ENCODE data around the gene HSPA4L. TPM values are rescaled to one million over a fixed set of nuclear protein-coding genes. Genes with fewer than 3 reads are reported as not detected.

Gene HSPA4L
- total RNA-seq, 1 donor from 2014 or later = 3.4 TPM

GRCh38 chr4:127870281-127870680 is 88.2 kb downstream of the HSPA4L start:
- no peak for DNase-seq (ENCODE audit: low spot score)

DNA sequence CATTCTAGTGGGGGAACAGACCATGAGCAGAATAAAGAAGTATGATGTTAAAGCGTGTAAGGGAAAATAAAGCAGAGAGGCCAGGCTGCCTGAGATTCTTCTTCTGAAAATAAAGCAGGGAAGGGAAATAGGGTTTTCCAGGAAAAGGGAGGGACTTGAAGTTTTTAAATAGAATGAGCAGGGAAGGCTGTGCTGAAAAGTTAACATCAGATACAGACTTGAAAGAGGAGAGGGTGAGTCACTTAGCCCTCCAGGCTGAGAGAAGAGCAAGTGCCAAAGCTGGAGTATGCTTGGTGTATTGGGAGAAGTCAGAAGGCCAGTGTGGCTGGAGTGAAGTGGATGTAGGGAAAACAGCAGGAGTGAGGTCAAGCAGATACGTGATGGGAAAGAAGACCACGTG is 88.6 kb downstream of the HSPA4L start:
- peak; percentile 88 for DNase-seq (ENCODE audit: low spot score)

GRCh38 chr4:127875791-127876190 is 93.7 kb downstream of the HSPA4L start:
- no peak for DNase-seq (ENCODE audit: low spot score)

GRCh38 chr4:127880763-127881562 is 98.8 kb downstream of the HSPA4L start, which contains the start of gene PLK4:
Gene PLK4 (plus strand): TSS chr4:127880893. CDS start chr4:127881135, 242 bp downstream.
- peak; percentile 99 for DNase-seq (ENCODE audit: low spot score)

DNA sequence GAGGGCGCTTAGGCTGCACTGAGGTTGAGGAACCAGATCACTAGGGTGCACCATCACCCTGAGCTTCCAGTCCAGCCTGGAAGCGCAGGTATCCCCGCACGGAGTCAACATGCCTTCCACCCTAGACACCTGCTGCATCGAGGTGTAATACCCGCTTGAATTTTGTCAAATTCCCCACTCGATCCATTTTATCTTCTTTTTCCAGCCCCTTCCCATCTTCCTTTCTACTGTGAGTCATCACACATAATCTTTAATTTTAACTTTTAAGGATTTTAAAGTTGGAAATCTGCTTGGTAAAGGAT is 99.4 kb downstream of the HSPA4L start:
- DNase-seq (ENCODE audit: low spot score) = no peak

DNA sequence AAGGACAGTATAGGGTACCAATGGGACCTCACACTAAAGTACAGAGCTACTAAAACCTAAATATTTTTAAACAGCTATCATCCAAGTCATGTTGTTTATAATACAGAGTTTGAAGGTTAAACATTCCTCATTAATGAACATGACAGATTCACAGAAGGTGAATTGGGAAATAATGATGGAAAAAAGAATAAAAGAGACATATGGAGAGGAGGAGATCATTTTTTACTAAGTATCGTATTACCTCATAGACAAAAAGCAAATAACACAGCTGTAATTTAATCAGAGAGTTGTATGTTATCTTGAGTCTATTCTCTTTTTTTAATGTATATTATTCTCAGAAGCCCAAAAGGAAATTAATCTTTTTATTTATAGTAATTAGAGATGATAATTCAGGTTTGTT is 106.4 kb downstream of the HSPA4L start:
- DNase-seq (ENCODE audit: low spot score) = no peak

DNA sequence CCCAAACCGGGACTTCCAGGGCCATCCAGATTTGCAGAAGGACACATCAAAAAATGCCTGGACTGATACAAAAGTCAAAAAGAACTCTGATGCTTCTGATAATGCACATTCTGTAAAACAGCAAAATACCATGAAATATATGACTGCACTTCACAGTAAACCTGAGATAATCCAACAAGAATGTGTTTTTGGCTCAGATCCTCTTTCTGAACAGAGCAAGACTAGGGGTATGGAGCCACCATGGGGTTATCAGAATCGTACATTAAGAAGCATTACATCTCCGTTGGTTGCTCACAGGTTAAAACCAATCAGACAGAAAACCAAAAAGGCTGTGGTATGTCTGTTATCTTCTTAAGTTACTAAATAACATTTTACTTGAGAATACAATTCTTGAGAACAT is 107.8 kb downstream of the HSPA4L start:
- DNase-seq (ENCODE audit: low spot score) = peak; percentile 1

Other genes with a start within 250 kb of the HSPA4L start
- gene INTU, start 149.4 kb upstream of the HSPA4L start, total RNA-seq (ENCODE audit: insufficient read depth, low replicate concordance) = 36.6 TPM
- gene SLC25A31, start 51.9 kb upstream of the HSPA4L start, total RNA-seq (ENCODE audit: insufficient read depth, low replicate concordance) = 5.8 TPM
- gene PLK4, start 98.6 kb downstream of the HSPA4L start, total RNA-seq (ENCODE audit: insufficient read depth, low replicate concordance) = 6.0 TPM
- gene MFSD8, start 182.9 kb downstream of the HSPA4L start, total RNA-seq (ENCODE audit: insufficient read depth, low replicate concordance) = 33.0 TPM
- gene ABHD18, start 183.1 kb downstream of the HSPA4L start, total RNA-seq (ENCODE audit: insufficient read depth, low replicate concordance) = 7.7 TPM

All from umbilical cord (tissue), 2 donors.